Measurements from ENCODE around the gene FBXL5.

The FBXL5 gene

DNA sequence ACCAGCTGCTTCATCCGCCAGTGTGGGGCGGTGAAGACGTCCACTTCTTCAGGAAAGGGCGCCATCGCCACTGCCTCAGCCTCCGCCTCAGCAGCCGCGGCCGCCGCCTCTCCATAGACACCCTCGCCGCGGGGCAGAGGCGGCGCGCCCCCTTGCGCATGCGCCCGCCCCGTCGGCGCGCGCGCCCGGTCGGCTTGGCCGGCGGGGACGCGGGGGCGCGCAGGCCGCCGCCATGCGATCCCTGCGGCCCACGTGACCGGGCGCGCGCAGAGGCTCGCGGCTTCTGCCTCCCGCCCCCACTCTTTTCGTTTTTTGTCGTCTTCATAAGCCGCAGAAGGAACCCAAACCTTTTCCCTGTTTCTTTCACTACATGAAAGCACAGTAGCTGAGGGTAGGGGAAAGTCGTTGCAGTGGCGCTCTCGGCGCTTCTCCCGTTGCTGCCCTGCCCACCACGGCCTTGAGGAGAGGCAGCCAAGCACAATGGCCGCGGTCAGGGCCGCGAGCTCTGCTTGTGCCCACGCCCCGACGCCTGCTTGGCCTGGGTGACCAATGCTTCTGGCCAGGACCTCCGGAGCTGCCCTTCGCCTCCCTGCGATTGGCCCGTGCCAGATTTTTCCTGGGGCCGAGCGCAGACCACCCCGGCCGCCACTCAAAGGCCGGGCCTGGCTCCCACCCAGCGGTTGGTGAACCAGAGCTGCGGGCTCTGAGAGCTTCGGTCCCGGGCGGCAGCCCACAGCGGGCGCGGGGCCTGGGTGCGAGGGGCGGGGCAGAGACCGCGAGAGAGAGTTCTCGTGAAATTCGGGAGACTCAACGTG, at the start of gene FBXL5:
TSS of gene FBXL5 (minus strand) at position 135 of the 815 bp plus-strand sequence. CDS start at position 65, 70 bp downstream.
- in situ Hi-C loops (cut with HindIII; ENCODE audit: low sequenced_read_pairs), result no loop called here

DNA sequence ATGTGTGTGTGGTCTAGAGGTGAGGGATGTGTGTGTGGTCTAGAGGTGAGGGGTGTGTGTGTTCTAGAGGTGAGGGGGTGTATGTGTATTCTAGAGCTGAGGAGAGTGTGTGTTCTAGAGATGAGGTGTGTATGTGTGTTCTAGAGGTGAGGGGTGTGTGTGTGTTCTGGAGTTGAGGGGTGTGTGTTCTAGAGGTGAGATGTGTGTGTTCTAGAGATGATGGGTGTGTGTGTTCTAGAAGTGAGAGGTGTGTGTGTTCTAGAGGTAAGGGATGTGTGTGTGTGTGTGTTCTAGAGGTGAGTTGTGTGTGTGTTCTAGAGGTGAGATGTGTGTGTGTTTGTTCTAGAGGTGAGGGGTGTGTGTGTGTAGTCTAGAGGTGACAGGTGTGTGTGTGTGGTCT, 49.0 kb upstream of the FBXL5 start:
- in situ Hi-C loops (cut with HindIII; ENCODE audit: low sequenced_read_pairs), result no loop called here

DNA sequence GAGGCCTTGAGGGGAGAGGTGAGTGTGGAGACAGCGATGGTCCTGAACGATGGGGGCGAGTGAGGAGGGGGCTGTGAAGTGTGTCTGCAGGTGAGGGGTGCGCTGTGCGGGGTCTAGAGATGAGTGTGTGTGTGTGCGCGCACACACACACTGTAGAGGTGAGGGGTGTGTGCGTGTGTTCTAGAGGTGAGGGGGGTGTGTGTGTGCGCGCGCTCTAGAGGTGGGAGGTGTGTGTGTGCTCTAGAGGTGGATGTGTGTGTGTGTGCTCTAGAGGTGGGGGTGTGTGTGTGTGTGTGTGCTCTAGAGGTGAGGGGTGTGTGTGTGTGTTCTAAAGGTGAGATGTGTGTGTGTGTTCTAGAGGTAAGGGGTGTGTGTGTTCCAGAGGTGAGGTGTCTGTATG, 48.3 kb upstream of the FBXL5 start:
- in situ Hi-C loops (cut with HindIII; ENCODE audit: low sequenced_read_pairs), result no loop called here

GRCh38 chr4:15702941-15703403, 47.8 kb upstream of the FBXL5 start, which contains the start of gene BST1:
TSS of gene BST1 (plus strand) at chr4:15703065. CDS start at chr4:15703145, 80 bp downstream.
- in situ Hi-C loops (cut with HindIII; ENCODE audit: low sequenced_read_pairs), result no loop called here

- in situ Hi-C loops (cut with HindIII; ENCODE audit: low sequenced_read_pairs), result no loop called here
Measured at GRCh38 chr4:15696866-15697265, 41.7 kb upstream of the FBXL5 start.

DNA sequence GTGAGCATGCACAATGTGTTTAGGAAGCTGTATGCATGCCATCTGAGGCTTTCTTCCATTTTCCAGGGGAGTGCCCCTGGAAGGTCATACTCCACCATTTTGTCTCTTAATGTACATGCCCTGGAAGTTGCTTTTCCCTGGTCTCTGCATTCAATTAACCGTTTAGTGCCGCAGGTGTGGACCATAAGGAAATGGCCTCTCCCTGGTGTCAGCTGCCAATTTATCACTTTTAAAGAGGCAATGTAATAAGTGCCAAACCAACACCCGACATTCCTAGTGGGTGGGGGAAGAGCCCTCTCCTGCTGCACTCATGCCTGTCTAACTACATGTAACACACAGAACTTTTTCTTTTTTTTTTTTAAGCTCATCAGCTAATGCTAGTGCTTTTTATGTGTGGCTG, 40.6 kb upstream of the FBXL5 start:
- in situ Hi-C loops (cut with HindIII; ENCODE audit: low sequenced_read_pairs), result no loop called here

- in situ Hi-C loops (cut with HindIII; ENCODE audit: low sequenced_read_pairs), result no loop called here
Measured at GRCh38 chr4:15695240-15695699, 40.1 kb upstream of the FBXL5 start.

GRCh38 chr4:15694431-15694830, 39.3 kb upstream of the FBXL5 start:
- in situ Hi-C loops (cut with HindIII; ENCODE audit: low sequenced_read_pairs), result no loop called here

DNA sequence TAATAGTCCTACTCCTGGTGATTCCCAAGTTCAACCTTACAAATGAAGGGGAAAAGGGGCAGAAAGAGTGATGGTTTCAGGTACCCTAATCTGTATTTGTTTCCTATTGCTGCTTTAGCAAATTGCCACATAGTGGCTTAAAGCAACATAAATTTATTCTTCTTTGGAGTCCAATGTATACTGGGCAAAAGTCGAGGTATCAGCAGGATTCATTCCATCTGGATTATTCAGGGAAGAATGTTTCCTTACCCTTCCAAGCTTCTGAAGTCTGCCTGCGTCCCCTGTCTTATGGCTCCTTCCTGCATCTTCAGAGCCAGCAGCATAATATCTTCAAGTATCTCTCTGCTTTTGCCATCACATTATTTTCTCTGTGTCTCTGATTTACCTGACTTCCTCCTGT, 37.4 kb upstream of the FBXL5 start:
- in situ Hi-C loops (cut with HindIII; ENCODE audit: low sequenced_read_pairs), result no loop called here

GRCh38 chr4:15691346-15692135, 36.4 kb upstream of the FBXL5 start:
- in situ Hi-C loops (cut with HindIII; ENCODE audit: low sequenced_read_pairs), result no loop called here

DNA sequence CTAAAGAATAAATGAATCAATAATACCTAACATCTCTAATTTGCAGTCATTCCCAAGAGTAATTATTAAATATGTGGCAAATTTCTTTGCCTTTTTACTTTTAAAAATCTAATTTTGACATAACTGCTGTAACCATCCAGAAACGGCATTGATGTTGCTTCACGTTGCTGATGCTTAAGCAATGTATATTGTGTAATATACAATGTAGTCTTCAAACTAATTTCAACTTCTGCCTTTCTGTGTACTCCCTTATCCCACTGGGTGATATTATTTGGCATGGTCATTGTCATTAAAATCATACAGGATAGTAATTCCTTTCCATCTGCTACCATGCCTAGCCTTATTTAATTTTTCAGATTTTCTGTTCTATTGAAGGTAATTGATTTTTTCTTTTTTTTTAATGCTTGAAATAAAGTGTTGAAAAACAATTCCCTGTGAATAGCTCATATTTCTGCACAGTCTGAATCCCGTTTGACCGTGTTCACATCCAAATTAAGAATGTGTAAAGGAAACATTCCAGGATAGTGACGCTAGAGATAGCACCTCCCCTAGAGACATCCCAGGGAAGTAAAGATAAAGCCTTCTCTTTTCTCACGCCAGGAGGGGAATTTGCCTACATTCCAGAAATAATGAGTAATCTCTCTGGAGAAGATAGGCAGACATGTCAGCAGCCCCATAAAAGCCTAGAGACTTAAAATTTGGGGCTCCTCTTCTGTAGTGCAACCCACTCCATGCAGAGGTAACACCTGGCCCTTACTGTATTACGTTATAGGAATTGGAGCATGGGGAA, 35.1 kb upstream of the FBXL5 start:
- in situ Hi-C loops (cut with HindIII; ENCODE audit: low sequenced_read_pairs), result no loop called here

DNA sequence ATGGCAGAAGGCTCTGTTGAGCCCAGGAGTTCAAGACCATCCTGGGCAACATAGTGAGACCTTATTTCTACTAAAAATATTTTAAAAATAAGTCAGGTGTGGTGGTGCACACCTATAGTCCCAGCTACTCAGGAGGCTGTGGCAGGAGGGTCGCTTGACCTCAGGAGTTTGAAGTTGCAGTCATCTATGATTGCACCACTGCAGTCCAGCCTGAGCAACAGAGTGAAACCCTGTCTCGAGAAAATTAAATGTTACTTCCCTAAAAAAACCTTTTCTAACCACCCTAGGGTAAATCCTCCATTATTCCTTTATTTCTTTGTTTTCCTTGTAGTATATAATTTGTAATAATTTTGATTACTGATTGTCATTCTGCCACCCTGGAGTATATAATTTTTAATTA, 34.4 kb upstream of the FBXL5 start:
- in situ Hi-C loops (cut with HindIII; ENCODE audit: low sequenced_read_pairs), result no loop called here

GRCh38 chr4:15688051-15688450, 32.9 kb upstream of the FBXL5 start:
- in situ Hi-C loops (cut with HindIII; ENCODE audit: low sequenced_read_pairs), result no loop called here

- in situ Hi-C loops (cut with HindIII; ENCODE audit: low sequenced_read_pairs), result no loop called here
Measured at GRCh38 chr4:15684498-15684897, 29.3 kb upstream of the FBXL5 start.

DNA sequence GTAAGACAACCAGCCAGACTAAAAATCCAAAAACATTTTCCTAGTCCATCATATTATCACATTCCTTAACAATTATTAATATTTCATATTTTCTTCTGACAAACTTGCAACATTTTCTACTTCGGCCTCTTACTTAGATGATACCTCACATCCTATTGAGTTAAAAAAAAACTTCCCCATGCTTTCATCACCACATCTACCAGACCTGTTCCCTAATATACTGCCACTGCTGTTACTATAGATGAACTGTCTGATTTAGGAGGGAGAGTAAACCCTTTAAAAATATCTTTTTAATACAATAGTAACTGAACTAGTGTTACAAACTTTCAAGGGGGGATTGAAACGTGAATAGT, 28.0 kb upstream of the FBXL5 start:
- in situ Hi-C loops (cut with HindIII; ENCODE audit: low sequenced_read_pairs), result no loop called here

- in situ Hi-C loops (cut with HindIII; ENCODE audit: low sequenced_read_pairs), result no loop called here
Measured at GRCh38 chr4:15682242-15683142, 27.3 kb upstream of the FBXL5 start.

DNA sequence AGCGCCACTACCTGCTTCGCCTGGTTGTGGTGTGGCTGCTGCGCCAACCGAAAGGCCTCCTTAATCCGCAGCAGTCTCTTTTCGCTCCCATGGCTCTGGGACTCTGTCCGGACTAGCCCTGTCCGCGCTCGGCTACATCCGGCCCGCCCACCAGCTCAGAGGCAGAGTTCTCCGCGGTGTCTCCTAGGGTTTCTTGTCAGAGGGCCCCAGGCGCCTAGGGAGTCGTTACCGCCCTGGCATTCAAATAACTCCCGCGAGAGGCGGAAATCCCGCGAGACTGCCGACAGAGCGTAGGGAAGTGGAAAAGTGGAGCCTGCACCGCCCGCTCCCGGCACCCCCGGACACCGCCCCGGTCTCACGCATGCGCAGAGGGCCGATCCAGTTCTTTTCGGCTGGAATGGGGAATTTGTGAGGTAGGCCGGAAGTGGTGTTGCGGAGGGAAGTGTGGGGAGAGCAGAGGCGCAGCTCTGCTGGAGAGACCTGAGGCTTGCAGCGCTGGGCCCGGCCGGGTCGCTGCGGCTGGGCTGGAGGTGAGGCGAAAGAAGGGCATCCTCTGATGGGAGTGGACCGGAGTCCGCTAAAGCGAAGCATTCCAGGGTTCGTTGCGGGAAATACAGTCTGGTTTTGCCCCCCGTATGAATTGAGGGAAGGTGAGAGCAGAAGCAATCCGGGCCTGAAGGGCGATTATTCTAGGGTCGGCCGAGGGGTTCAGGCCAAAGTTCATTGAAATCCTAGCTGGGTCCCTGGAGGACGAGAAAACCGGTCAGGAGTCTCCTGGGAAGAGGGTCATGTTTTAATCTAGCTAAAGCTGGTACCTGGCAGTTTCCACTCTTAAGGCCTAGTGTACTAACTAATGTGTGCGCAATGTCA, 26.4 kb upstream of the FBXL5 start, which contains the start of gene FAM200B:
TSS of gene FAM200B (plus strand) at position 456 of the 870 bp plus-strand sequence. CDS start 5,151 bp downstream, outside the sequence.
- in situ Hi-C loops (cut with HindIII; ENCODE audit: low sequenced_read_pairs), result no loop called here

DNA sequence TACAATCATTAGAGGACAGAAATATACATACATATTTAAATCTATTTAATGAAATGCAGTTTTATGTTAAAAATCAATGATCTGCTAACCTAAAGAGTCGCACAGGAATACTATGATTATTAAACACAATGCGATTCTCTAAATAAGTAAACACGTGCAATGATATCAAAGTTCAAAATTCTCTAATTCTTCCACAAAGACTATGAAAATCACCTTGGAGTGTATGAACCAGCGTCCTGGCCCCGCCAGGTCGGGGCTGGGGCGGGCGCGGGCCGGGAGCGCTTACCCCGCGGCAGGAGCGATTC, 25.9 kb upstream of the FBXL5 start:
- in situ Hi-C loops (cut with HindIII; ENCODE audit: low sequenced_read_pairs), result no loop called here

DNA sequence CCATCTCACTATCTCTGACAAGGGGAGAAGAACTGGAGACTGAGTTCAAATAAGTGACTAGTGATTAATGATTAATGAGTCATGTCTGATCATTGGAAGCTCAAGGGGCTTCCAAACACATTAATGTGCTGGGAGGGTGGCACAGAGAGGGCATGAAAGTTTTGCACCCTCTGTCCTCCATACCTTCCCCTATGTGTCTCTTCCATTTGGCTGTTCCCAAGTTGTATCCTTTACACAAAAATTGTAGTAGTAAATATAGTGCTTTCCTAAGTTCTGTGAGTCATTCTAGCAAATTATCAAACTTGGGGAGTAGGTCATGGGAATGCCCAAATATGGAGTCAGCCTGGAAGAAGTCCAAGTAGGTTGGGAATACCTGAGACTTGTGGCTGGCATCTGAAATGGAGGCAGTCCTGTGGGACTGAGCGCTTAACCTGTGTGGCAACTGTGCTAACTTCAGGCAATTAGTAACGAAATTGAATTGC, 22.4 kb upstream of the FBXL5 start:
- in situ Hi-C loops (cut with HindIII; ENCODE audit: low sequenced_read_pairs), result no loop called here

Data from DLD1 (cell line).